ENCODE results near the gene DEGS1.

DNA sequence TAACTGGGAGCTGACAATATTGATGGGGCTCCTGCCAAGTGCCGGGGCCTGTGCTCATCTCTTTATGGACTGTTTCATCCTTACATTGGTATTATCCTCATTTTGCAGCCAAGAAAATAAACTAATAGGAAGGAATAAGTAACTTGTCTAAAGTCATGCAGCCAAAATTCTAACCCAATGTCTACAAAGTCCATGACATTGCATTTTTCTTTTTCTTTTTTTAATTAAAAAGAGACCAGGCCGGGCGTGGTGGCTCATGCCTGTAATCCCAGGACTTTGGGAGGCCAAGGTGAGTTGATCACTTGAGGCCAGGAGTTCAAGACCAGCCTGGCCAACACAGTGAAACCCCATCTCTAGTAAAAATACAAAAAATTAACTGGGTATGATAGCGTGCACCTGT is 18.8 kb downstream of the DEGS1 start:
- TF ChIP-seq, protein P1, sequence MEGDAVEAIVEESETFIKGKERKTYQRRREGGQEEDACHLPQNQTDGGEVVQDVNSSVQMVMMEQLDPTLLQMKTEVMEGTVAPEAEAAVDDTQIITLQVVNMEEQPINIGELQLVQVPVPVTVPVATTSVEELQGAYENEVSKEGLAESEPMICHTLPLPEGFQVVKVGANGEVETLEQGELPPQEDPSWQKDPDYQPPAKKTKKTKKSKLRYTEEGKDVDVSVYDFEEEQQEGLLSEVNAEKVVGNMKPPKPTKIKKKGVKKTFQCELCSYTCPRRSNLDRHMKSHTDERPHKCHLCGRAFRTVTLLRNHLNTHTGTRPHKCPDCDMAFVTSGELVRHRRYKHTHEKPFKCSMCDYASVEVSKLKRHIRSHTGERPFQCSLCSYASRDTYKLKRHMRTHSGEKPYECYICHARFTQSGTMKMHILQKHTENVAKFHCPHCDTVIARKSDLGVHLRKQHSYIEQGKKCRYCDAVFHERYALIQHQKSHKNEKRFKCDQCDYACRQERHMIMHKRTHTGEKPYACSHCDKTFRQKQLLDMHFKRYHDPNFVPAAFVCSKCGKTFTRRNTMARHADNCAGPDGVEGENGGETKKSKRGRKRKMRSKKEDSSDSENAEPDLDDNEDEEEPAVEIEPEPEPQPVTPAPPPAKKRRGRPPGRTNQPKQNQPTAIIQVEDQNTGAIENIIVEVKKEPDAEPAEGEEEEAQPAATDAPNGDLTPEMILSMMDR (IDR thresholded peaks at IDR 0.05), result no peak
- TF ChIP-seq POLR2A (IDR thresholded peaks at IDR 0.05), result no peak
